HG02884 (cell line): ENCODE results near the gene MBD3L2.
"Not testable (repeated sequence)": the region's sequence is repeated elsewhere in the genome, so short reads cannot be mapped to it uniquely, and the experiment has no call there.

Source experiments
- ATAC-seq: cut with Tn5 transposase; IDR thresholded peaks from one replicate; pipeline ENCODE4 v1.9.1; 2021; ENCODE audit warnings: mild to moderate bottlenecking, moderate library complexity; ENCODE audit not compliant: unreplicated experiment

Gene MBD3L2

GRCh38 chr19:7049021-7049420 is at the start of gene MBD3L2:
MBD3L2 (plus strand) TSS chr19:7049321; CDS start chr19:7049374, 53 bp downstream.
- ATAC-seq: not testable (repeated sequence)

GRCh38 chr19:6999933-7000332 is 49.2 kb upstream of the MBD3L2 start:
- no peak for ATAC-seq

- no peak for ATAC-seq
Measured at GRCh38 chr19:7000333-7000732, 48.8 kb upstream of the MBD3L2 start.

GRCh38 chr19:7000816-7001215 is 48.3 kb upstream of the MBD3L2 start:
- no peak for ATAC-seq

GRCh38 chr19:7004313-7004931 is 44.7 kb upstream of the MBD3L2 start:
- ATAC-seq: no peak

GRCh38 chr19:7006135-7006704 is 42.9 kb upstream of the MBD3L2 start:
- ATAC-seq: no peak

- no peak for ATAC-seq
Measured at GRCh38 chr19:7007859-7008258, 41.3 kb upstream of the MBD3L2 start.

- ATAC-seq: no peak
Measured at GRCh38 chr19:7010722-7011593, 38.2 kb upstream of the MBD3L2 start.

GRCh38 chr19:7013678-7014077 is 35.4 kb upstream of the MBD3L2 start:
- no peak for ATAC-seq

GRCh38 chr19:7018828-7019227 is 30.3 kb upstream of the MBD3L2 start:
- ATAC-seq: no peak

- not testable (repeated sequence) for ATAC-seq
Measured at GRCh38 chr19:7021331-7021730, 27.8 kb upstream of the MBD3L2 start, which contains the start of gene MBD3L2B. MBD3L2B (minus strand) TSS chr19:7021431; CDS start chr19:7021397, 34 bp downstream.

GRCh38 chr19:7028790-7029189 is 20.3 kb upstream of the MBD3L2 start:
- not testable (repeated sequence) for ATAC-seq

- not testable (repeated sequence) for ATAC-seq
Measured at GRCh38 chr19:7030278-7030677, 18.8 kb upstream of the MBD3L2 start, which contains the start of gene MBD3L5. MBD3L5 (plus strand) TSS chr19:7030578; CDS start chr19:7030612, 34 bp downstream.

- ATAC-seq: not testable (repeated sequence)
Measured at GRCh38 chr19:7040079-7040478, 9.0 kb upstream of the MBD3L2 start, which contains the start of gene MBD3L4. MBD3L4 (minus strand) TSS chr19:7040179; CDS start chr19:7040144, 35 bp downstream.

GRCh38 chr19:7041563-7041962 is 7.6 kb upstream of the MBD3L2 start:
- ATAC-seq: not testable (repeated sequence)

- ATAC-seq: not testable (repeated sequence)
Measured at GRCh38 chr19:7051421-7051820, 2.3 kb downstream of the MBD3L2 start.

GRCh38 chr19:7052896-7053295 is 3.8 kb downstream of the MBD3L2 start:
- not testable (repeated sequence) for ATAC-seq

GRCh38 chr19:7054635-7055368 is 5.7 kb downstream of the MBD3L2 start:
- not testable (repeated sequence) for ATAC-seq

- ATAC-seq: not testable (repeated sequence)
Measured at GRCh38 chr19:7055679-7056078, 6.6 kb downstream of the MBD3L2 start.

GRCh38 chr19:7056371-7056770 is 7.2 kb downstream of the MBD3L2 start:
- not testable (repeated sequence) for ATAC-seq

- not testable (repeated sequence) for ATAC-seq
Measured at GRCh38 chr19:7058576-7058975, 9.5 kb downstream of the MBD3L2 start, which contains the start of gene MBD3L3. MBD3L3 (minus strand) TSS chr19:7058676; CDS start chr19:7058605, 71 bp downstream.
